Glutamatergic neuron (in vitro differentiated cells): ENCODE measurements around the gene ALDH3B2. TPM values are rescaled to one million over a fixed set of nuclear protein-coding genes. Genes with fewer than 3 reads are reported as not detected.
"Not testable (repeated sequence)": the region's sequence is repeated elsewhere in the genome, so short reads cannot be mapped to it uniquely, and the experiment has no call there.

ENCODE experiments used
- DNase-seq: peaks from one replicate; pipeline ENCODE4 v3.0.0; 2022
- H3K27ac Mint-ChIP-seq: one replicate; pipeline ENCODE4 v1.8.0; 2020; ENCODE audit warnings: mild to moderate bottlenecking, mixed read lengths, inconsistent platforms; ENCODE audit not compliant: unreplicated experiment
- H3K27me3 Mint-ChIP-seq: one replicate; pipeline ENCODE4 v1.8.0; 2020; ENCODE audit warnings: mild to moderate bottlenecking, moderate library complexity, mixed read lengths, inconsistent platforms; ENCODE audit not compliant: unreplicated experiment
- H3K36me3 Mint-ChIP-seq: one replicate; pipeline ENCODE4 v1.8.0; 2020; ENCODE audit warnings: mild to moderate bottlenecking, mixed read lengths, inconsistent platforms; ENCODE audit not compliant: unreplicated experiment
- H3K4me1 Mint-ChIP-seq: one replicate; pipeline ENCODE4 v1.8.0; 2020; ENCODE audit warnings: mild to moderate bottlenecking, low read depth, mixed read lengths, inconsistent platforms; ENCODE audit not compliant: unreplicated experiment
- H3K4me3 Mint-ChIP-seq: one replicate; pipeline ENCODE4 v1.8.0; 2020; ENCODE audit warnings: mild to moderate bottlenecking, mixed read lengths, inconsistent platforms; ENCODE audit not compliant: unreplicated experiment
- H3K9me3 Mint-ChIP-seq: one replicate; pipeline ENCODE4 v1.8.0; 2020; ENCODE audit warnings: mild to moderate bottlenecking, moderate library complexity, mixed read lengths, inconsistent platforms; ENCODE audit not compliant: unreplicated experiment
- CTCF ChIP-seq: fragments of 200-600 bp; sonication (generic); IDR thresholded peaks from one replicate; pipeline ENCODE4 v1.5.0; 2021; ENCODE audit not compliant: partially characterized antibody, unreplicated experiment
- long read RNA-seq: library from polyadenylated mRNA; unstranded; transcript quantifications from one replicate; pipeline ENCODE4 v2.0.0, GENCODE V29; 2020; ENCODE audit not compliant: unreplicated experiment
- total RNA-seq: library from RNA; stranded (reverse); fragmentation: NEBNext Ultra II Directional; extraction: Animal tissue kit (Norgen Biotek cat#: 25700); gene quantifications from one replicate; pipeline ENCODE4 v1.2.1, GENCODE V29; 2021; ENCODE audit not compliant: unreplicated experiment

ALDH3B2 gene
- not detected for total RNA-seq
- long read RNA-seq, result 0 reads

DNA sequence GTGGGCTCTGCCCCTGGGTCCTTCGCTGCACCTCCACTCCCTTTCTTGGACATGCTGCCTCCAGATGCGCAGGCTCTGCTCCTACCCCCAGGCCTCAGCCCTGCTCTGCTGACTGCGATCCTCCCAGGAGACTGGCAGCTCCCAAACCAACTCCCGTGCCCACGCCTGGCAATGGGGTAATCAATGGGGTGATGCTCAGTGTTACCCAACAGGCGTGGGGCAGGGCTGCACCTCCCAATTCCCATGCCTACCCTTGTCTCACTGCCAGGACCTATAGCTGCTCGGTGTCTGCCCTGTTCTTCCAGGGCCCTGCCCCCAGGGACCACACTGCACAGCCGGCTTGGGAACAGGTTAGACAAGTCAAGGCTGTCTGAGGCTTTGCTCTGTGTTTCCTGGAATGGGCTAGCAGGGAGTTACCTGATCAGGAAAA, at the start of gene ALDH3B2:
Gene ALDH3B2, minus strand, starts transcription at position 182 of the 430 bp plus-strand sequence. CDS start 7,688 bp downstream, outside the sequence.
- Mint-ChIP-seq H3K4me3 (no peak within 1 kb of the TSS), H3K4me1 (no peaks in the 10 kb centered on the region), H3K27me3 (peaks cover 5% of the 10 kb centered on the region), H3K9me3 (no peaks in the 10 kb centered on the region), H3K36me3 (peaks cover 5% of the 10 kb centered on the region), H3K27ac (no peak within 1 kb of the TSS)
- DNase-seq, result no peak
- TF ChIP-seq CTCF, result no peak

- H3K27me3 Mint-ChIP-seq, H3K27ac Mint-ChIP-seq, H3K9me3 Mint-ChIP-seq, H3K4me1 Mint-ChIP-seq, DNase-seq, H3K36me3 Mint-ChIP-seq, H3K4me3 Mint-ChIP-seq: not testable (repeated sequence)
Observed at GRCh38 chr11:67723036-67723435, 48.6 kb upstream of the ALDH3B2 start.

- H3K27ac Mint-ChIP-seq, DNase-seq, H3K4me3 Mint-ChIP-seq, H3K27me3 Mint-ChIP-seq, H3K36me3 Mint-ChIP-seq, H3K9me3 Mint-ChIP-seq, H3K4me1 Mint-ChIP-seq: not testable (repeated sequence)
Observed at GRCh38 chr11:67716226-67716625, 41.8 kb upstream of the ALDH3B2 start.

- not testable (repeated sequence) for H3K27me3 Mint-ChIP-seq, H3K4me1 Mint-ChIP-seq, H3K4me3 Mint-ChIP-seq, H3K27ac Mint-ChIP-seq, H3K9me3 Mint-ChIP-seq, DNase-seq, H3K36me3 Mint-ChIP-seq
Observed at GRCh38 chr11:67715801-67716200, 41.4 kb upstream of the ALDH3B2 start.

DNA sequence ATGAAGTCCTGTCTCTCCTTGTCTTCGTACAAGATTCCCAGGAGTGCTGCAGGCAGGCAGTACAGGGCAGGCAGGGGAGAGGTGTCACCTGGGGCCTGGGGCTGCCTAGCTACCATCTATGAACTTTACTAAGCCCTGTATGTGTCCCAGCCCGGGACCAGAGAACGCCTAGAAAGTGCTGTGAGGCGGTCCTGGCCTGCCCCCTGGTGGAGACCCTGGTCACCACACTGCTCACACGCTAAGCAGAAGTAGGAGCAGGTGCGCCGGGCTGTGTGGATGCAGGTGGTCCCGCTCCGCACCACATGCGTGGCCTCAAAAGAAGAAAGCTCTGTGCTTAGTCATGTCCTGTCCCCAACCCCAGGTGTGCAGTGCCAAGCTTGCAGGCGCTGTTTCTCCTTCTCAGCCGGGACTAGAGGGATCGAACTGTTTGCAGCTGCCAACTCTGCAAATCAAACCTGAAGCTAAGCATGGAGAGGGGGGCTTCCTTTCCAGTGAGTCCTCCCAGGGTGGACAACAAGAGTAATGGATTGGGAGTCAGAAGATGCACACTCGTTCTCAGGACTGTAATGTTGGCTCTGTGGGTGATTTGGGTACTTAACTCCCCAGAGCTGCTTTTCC, 39.6 kb upstream of the ALDH3B2 start:
- peak; percentile 64 for TF ChIP-seq CTCF
- H3K4me3 Mint-ChIP-seq, H3K27ac Mint-ChIP-seq, H3K9me3 Mint-ChIP-seq, H3K27me3 Mint-ChIP-seq, H3K4me1 Mint-ChIP-seq, H3K36me3 Mint-ChIP-seq: not testable (repeated sequence)
- DNase-seq, result peak; percentile 63

DNA sequence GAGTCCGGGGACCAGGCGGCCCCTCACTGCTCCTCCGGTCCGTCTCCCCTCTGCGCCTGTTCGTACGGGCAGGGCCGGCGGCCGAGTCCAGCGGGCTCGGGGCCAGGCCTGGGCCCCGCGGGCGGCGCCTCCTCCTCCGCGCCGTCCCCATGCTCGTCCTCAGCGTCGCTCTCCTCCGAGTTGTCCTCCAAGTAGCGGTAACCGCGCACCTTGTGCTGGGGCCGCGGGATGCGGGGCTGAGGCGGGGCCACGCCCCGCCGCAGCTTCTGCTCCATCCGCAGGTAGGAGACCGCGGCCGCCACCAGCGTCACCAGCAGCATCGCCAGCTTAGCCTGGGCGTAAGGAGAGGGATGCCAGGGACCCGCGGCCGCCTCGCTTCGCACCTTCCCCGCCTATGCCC, 37.3 kb upstream of the ALDH3B2 start:
- H3K27me3 Mint-ChIP-seq, H3K27ac Mint-ChIP-seq, H3K4me3 Mint-ChIP-seq, H3K4me1 Mint-ChIP-seq, H3K36me3 Mint-ChIP-seq, H3K9me3 Mint-ChIP-seq, DNase-seq: not testable (repeated sequence)

DNA sequence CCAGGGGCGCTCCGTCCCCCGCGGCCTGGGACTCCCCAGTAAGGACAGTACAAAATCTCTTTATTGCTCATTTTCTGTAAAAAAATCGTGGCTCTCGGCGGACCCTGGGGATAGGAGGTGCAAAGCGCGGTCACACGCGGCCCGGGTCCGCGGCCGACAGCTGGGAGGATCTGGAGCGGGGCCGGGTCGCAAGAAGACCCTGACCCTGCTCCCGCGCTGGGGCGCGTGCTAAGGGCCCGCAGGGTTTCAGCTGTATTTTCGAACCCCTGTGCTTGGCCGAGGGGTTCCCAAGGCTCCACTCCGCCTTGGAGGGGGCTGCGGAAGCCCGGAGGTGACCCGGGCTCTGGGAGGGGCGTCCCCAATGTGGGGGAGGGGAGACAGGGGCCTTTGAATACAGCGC, 36.8 kb upstream of the ALDH3B2 start:
- H3K9me3 Mint-ChIP-seq, H3K27ac Mint-ChIP-seq, DNase-seq, H3K36me3 Mint-ChIP-seq, H3K4me1 Mint-ChIP-seq, H3K27me3 Mint-ChIP-seq: not testable (repeated sequence)
- peak overlapping the region; percentile 57 for H3K4me3 Mint-ChIP-seq

GRCh38 chr11:67709806-67710205, 35.4 kb upstream of the ALDH3B2 start:
- H3K4me3 Mint-ChIP-seq, H3K4me1 Mint-ChIP-seq, H3K9me3 Mint-ChIP-seq, H3K36me3 Mint-ChIP-seq, H3K27me3 Mint-ChIP-seq, H3K27ac Mint-ChIP-seq, DNase-seq: not testable (repeated sequence)
